Brain microvascular endothelial cell (primary cell): Measurements from ENCODE around the gene BICDL1.

Experiments
- DNase-seq: peaks from one replicate; pipeline ENCODE4 v3.0.0-alpha.2; 2020
- H3K27ac ChIP-seq: fragments of 250-450 bp; sonication (Bioruptor Pico); 2 replicates; pipeline ENCODE4 v1.5.1; 2020; ENCODE audit warnings: mild to moderate bottlenecking, moderate library complexity
- H3K27me3 ChIP-seq: fragments of 250-450 bp; sonication (Bioruptor Pico); replicated peaks from 2 replicates; pipeline ENCODE4 v1.5.1; 2020; ENCODE audit warnings: mild to moderate bottlenecking
- H3K36me3 ChIP-seq: fragments of 250-450 bp; sonication (Bioruptor Pico); replicated peaks from 2 replicates; pipeline ENCODE4 v1.5.1; 2020; ENCODE audit warnings: mild to moderate bottlenecking
- H3K4me3 ChIP-seq: 2 replicates; pipeline ENCODE4 v1.5.1; 2011; ENCODE audit warnings: low read depth, mild to moderate bottlenecking, control low read depth, low read length, moderate library complexity
- in situ Hi-C: cut with HindIII; loops from 2 replicates; pipeline ENCODE4 v1.10.0; 2017; ENCODE audit warnings: low sequenced_read_pairs, low pct_ligation_motif_present
- TF ChIP-seq, protein P1 (sequence below): IDR thresholded peaks from 2 replicates; pipeline ENCODE4 v1.5.1; 2011; ENCODE audit warnings: low read depth, mild to moderate bottlenecking, moderate library complexity, low read length, control low read depth, inconsistent platforms; ENCODE audit errors: missing control alignments

BICDL1 gene

DNA sequence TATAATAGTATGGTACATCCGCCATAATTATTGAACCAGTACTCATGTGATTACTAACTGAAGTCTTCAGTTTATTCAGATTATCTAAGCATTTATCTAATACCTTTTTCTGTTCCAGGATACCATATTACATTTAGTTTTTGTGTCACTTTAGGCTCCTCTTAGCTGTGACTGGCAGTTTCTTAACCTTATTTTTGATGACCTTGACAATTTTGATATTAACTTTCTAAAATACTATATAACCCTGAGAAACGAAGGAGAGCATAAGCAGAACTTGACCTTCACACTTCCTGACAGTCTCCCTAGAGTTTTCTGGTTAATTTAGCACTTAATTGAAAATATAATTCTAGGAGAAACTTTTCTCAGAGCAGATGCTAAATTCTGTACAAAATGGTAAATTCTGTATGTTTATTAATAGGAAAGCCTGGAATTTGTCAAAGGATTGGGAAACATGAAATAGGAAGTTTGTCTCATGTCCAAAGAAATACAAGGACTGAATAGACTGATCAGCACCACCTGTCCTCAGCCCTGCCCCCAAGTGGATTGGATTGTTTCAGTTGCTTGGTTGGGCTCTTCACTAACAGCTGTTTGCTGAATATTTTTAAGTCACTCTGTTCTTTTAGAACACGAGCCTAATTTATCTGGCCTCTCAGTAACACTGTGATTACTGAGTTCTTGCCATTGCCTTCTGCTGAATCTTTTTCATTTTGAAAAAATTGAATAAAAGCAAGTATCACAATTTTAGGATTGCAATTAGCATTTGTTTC lies 6.0 kb downstream of the BICDL1 start:
- H3K36me3 ChIP-seq: no peaks in the 10 kb centered on the region
- TF ChIP-seq, protein P1, sequence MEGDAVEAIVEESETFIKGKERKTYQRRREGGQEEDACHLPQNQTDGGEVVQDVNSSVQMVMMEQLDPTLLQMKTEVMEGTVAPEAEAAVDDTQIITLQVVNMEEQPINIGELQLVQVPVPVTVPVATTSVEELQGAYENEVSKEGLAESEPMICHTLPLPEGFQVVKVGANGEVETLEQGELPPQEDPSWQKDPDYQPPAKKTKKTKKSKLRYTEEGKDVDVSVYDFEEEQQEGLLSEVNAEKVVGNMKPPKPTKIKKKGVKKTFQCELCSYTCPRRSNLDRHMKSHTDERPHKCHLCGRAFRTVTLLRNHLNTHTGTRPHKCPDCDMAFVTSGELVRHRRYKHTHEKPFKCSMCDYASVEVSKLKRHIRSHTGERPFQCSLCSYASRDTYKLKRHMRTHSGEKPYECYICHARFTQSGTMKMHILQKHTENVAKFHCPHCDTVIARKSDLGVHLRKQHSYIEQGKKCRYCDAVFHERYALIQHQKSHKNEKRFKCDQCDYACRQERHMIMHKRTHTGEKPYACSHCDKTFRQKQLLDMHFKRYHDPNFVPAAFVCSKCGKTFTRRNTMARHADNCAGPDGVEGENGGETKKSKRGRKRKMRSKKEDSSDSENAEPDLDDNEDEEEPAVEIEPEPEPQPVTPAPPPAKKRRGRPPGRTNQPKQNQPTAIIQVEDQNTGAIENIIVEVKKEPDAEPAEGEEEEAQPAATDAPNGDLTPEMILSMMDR: no peak
- peaks cover 15% of the 10 kb centered on the region for H3K27me3 ChIP-seq
- in situ Hi-C loops: no loop called here
- no peak overlapping the region for H3K27ac ChIP-seq
- no peak for DNase-seq
- no peak overlapping the region for H3K4me3 ChIP-seq

GRCh38 chr12:119996417-119996816 lies 7.4 kb downstream of the BICDL1 start:
- no peaks in the 10 kb centered on the region for H3K36me3 ChIP-seq
- TF ChIP-seq, protein P1: no peak
- DNase-seq: no peak
- no peak overlapping the region for H3K27ac ChIP-seq
- peaks cover 3% of the 10 kb centered on the region for H3K27me3 ChIP-seq
- no peak overlapping the region for H3K4me3 ChIP-seq
- in situ Hi-C loops: no loop called here

- no peak overlapping the region for H3K27ac ChIP-seq
- in situ Hi-C loops: no loop called here
- TF ChIP-seq, protein P1: no peak
- H3K27me3 ChIP-seq: no peaks in the 10 kb centered on the region
- H3K36me3 ChIP-seq: no peaks in the 10 kb centered on the region
- DNase-seq: no peak
- H3K4me3 ChIP-seq: no peak overlapping the region
These were observed 9.6 kb downstream of the BICDL1 start for GRCh38 chr12:119998471-119999245.

GRCh38 chr12:120000556-120000955 lies 11.5 kb downstream of the BICDL1 start:
- no peak overlapping the region for H3K27ac ChIP-seq
- no peak for DNase-seq
- in situ Hi-C loops: no loop called here
- H3K27me3 ChIP-seq: no peaks in the 10 kb centered on the region
- H3K4me3 ChIP-seq: no peak overlapping the region
- H3K36me3 ChIP-seq: no peaks in the 10 kb centered on the region
- TF ChIP-seq, protein P1: no peak

- H3K36me3 ChIP-seq: no peaks in the 10 kb centered on the region
- TF ChIP-seq, protein P1: no peak
These were observed 17.4 kb downstream of the BICDL1 start for GRCh38 chr12:120006258-120006975.

More at GRCh38 chr12:120006258-120006975, 17.4 kb downstream of the BICDL1 start:
- in situ Hi-C loops: no loop called here
- DNase-seq: no peak
- H3K27me3 ChIP-seq: no peaks in the 10 kb centered on the region
- no peak overlapping the region for H3K4me3 ChIP-seq
- no peak overlapping the region for H3K27ac ChIP-seq
